GM23338 (cell line): Measurements from ENCODE around the gene S100A8. TPM values are rescaled to one million over a fixed set of nuclear protein-coding genes. Genes with fewer than 3 reads are reported as not detected.

Experiments
- ATAC-seq: fragments of 200-7000 bp; cut with Tn5 transposase; 3 replicates; pipeline ENCODE4 v1.9.1; 2020
- DNase-seq: peaks from one replicate; pipeline ENCODE4 v3.0.0-alpha.2; 2015; ENCODE audit warnings: low spot score
- H2AFZ ChIP-seq: fragments of 200-600 bp; sonication (generic); 2 replicates; pipeline ENCODE4 v1.8.0; 2016; ENCODE audit warnings: antibody characterized with exemption, mild to moderate bottlenecking, moderate library complexity
- H3F3A ChIP-seq: fragments of 200-600 bp; sonication (generic); replicated peaks from 2 replicates; pipeline ENCODE4 v1.8.0; 2017; ENCODE audit warnings: antibody characterized with exemption, mixed run types, low read depth
- H3K27ac ChIP-seq: fragments of 200-600 bp; sonication (generic); 2 replicates; pipeline ENCODE4 v1.6.1; 2016; ENCODE audit warnings: low read depth
- H3K27me3 ChIP-seq: fragments of 200-600 bp; sonication (generic); 2 replicates; pipeline ENCODE4 v1.8.0; 2016; ENCODE audit warnings: mild to moderate bottlenecking, mixed run types, moderate library complexity; ENCODE audit not compliant: insufficient read depth
- H3K36me3 ChIP-seq: fragments of 200-600 bp; sonication (generic); 2 replicates; pipeline ENCODE4 v1.8.0; 2016; ENCODE audit warnings: mild to moderate bottlenecking; ENCODE audit not compliant: insufficient read depth
- H3K4me1 ChIP-seq: fragments of 200-600 bp; sonication (generic); 2 replicates; pipeline ENCODE4 v1.8.0; 2016; ENCODE audit warnings: mild to moderate bottlenecking, moderate library complexity; ENCODE audit not compliant: insufficient read depth
- H3K4me2 ChIP-seq: fragments of 200-600 bp; sonication (generic); 2 replicates; pipeline ENCODE4 v1.7.1; 2017; ENCODE audit warnings: mixed run types
- H3K4me3 ChIP-seq: fragments of 200-600 bp; sonication (generic); 2 replicates; pipeline ENCODE4 v1.6.1; 2016; ENCODE audit warnings: mixed run types
- H3K79me2 ChIP-seq: fragments of 200-600 bp; sonication (generic); replicated peaks from 2 replicates; pipeline ENCODE4 v1.8.0; 2017; ENCODE audit warnings: mild to moderate bottlenecking; ENCODE audit not compliant: insufficient read depth
- H3K9me2 ChIP-seq: fragments of 200-600 bp; sonication (generic); 2 replicates; pipeline ENCODE4 v1.8.0; 2017; ENCODE audit not compliant: insufficient read depth
- H4K20me1 ChIP-seq: fragments of 200-600 bp; sonication (generic); replicated peaks from 2 replicates; pipeline ENCODE4 v1.8.0; 2017; ENCODE audit warnings: mild to moderate bottlenecking; ENCODE audit not compliant: insufficient read depth
- H3K27ac Mint-ChIP-seq: 2 replicates; pipeline ENCODE4 v1.8.0; 2020; ENCODE audit warnings: inconsistent platforms, mild to moderate bottlenecking, moderate library complexity, mixed read lengths
- H3K27me3 Mint-ChIP-seq: 3 replicates; pipeline ENCODE4 v1.8.0; 2022; ENCODE audit warnings: low read depth, mild to moderate bottlenecking, moderate library complexity, mixed read lengths, inconsistent platforms; ENCODE audit not compliant: insufficient read depth, poor library complexity
- H3K36me3 Mint-ChIP-seq: 3 replicates; pipeline ENCODE4 v1.8.0; 2021; ENCODE audit warnings: low read depth, mild to moderate bottlenecking, inconsistent platforms, moderate library complexity, mixed read lengths
- H3K4me1 Mint-ChIP-seq: 3 replicates; pipeline ENCODE4 v1.8.0; 2020; ENCODE audit warnings: mild to moderate bottlenecking, inconsistent platforms, mixed read lengths
- H3K4me3 Mint-ChIP-seq: 3 replicates; pipeline ENCODE4 v1.8.0; 2021; ENCODE audit warnings: moderate library complexity, mild to moderate bottlenecking, inconsistent platforms, mixed read lengths
- H3K9me3 Mint-ChIP-seq: 3 replicates; pipeline ENCODE4 v1.8.0; 2020; ENCODE audit warnings: moderate library complexity, mild to moderate bottlenecking, inconsistent platforms, mixed read lengths
- EZH2phosphoT487 ChIP-seq: fragments of 200-600 bp; sonication (generic); IDR thresholded peaks from one replicate; pipeline ENCODE4 v1.8.1; 2018; ENCODE audit warnings: antibody characterized with exemption; ENCODE audit not compliant: unreplicated experiment
- ZNF114 ChIP-seq: fragments of 250-450 bp; sonication (Bioruptor Pico); IDR thresholded peaks from 2 replicates; pipeline ENCODE4 v1.5.0; 2020; ENCODE audit warnings: mild to moderate bottlenecking, moderate library complexity
- polyA plus RNA-seq: library from polyadenylated mRNA; unstranded; fragments of >200 nt; fragmentation: Nextera tagmentation; extraction: Ambion mirVana; gene quantifications from 2 replicates; pipeline ENCODE4 v1.2.1, GENCODE V29; 2016
- small RNA-seq: library from RNA; depleted of rRNA; stranded (forward); fragments of <200 nt; gene quantifications from one replicate; pipeline ENCODE3, GENCODE V24; 2014; ENCODE audit warnings: low replicate concordance
- total RNA-seq: library from RNA; depleted of rRNA; stranded (reverse); fragments of >200 nt; shearing (Covaris generic); gene quantifications from 2 replicates; pipeline ENCODE4 v1.2.3, GENCODE V29; 2014; rRNA removed
- TF ChIP-seq, protein P1 (sequence below), 2 experiments: fragments of 200-600 bp in 1 of 2; sonication (generic) in 1 of 2; conservative IDR thresholded peaks; 2 replicates each; pipeline versions ENCODE4 v1.5.1 to v1.6.1; 2016 to 2017; ENCODE audit warnings: antibody characterized with exemption in 2 of 2, low read depth in 2 of 2, mild to moderate bottlenecking in 2 of 2, moderate library complexity in 1 of 2

S100A8 gene
- total and polyA plus RNA-seq, 2 experiments from 2014 or later, result not detected

GRCh38 chr1:153340356-153340755 is 50.5 kb downstream of the S100A8 start:
- no peaks in the 10 kb centered on the region for H3K27me3 ChIP-seq
- no peak overlapping the region for H3K4me2 ChIP-seq
- no peak overlapping the region for H3K27ac Mint-ChIP-seq
- no peaks in the 10 kb centered on the region for H3K36me3 Mint-ChIP-seq
- TF ChIP-seq ZNF114 (CRISPR knock-in tag) (no peak), EZH2phosphoT487 (no peak)
- TF ChIP-seq, protein P1, sequence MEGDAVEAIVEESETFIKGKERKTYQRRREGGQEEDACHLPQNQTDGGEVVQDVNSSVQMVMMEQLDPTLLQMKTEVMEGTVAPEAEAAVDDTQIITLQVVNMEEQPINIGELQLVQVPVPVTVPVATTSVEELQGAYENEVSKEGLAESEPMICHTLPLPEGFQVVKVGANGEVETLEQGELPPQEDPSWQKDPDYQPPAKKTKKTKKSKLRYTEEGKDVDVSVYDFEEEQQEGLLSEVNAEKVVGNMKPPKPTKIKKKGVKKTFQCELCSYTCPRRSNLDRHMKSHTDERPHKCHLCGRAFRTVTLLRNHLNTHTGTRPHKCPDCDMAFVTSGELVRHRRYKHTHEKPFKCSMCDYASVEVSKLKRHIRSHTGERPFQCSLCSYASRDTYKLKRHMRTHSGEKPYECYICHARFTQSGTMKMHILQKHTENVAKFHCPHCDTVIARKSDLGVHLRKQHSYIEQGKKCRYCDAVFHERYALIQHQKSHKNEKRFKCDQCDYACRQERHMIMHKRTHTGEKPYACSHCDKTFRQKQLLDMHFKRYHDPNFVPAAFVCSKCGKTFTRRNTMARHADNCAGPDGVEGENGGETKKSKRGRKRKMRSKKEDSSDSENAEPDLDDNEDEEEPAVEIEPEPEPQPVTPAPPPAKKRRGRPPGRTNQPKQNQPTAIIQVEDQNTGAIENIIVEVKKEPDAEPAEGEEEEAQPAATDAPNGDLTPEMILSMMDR (conservative IDR thresholded peaks at IDR 0.05; ENCODE audit: low read depth in 2 of 2), result no peak
- ATAC-seq, result no peak
- peaks cover 7% of the 10 kb centered on the region for H3K27me3 Mint-ChIP-seq
- H3K9me2 ChIP-seq, result peaks cover 22% of the 10 kb centered on the region
- H3K4me1 Mint-ChIP-seq, result peaks cover 12% of the 10 kb centered on the region; the same call in 2 of the 3 replicates
- H3K4me3 ChIP-seq, result no peak overlapping the region
- H2AFZ ChIP-seq, result peak overlapping the region; percentile 7; the same call in 1 of the 2 replicates
- no peak overlapping the region for H3K4me3 Mint-ChIP-seq
- no peaks in the 10 kb centered on the region for H3K79me2 ChIP-seq
- no peaks in the 10 kb centered on the region for H3F3A ChIP-seq
- no peak for DNase-seq
- no peaks in the 10 kb centered on the region for H3K9me3 Mint-ChIP-seq
- H3K27ac ChIP-seq, result no peak overlapping the region
- no peaks in the 10 kb centered on the region for H3K36me3 ChIP-seq
- H3K4me1 ChIP-seq, result no peaks in the 10 kb centered on the region
- H4K20me1 ChIP-seq, result no peaks in the 10 kb centered on the region

Small RNA genes lying within 50 kb of the gene (small RNA-seq; reads per million reads assigned to genes)
- not detected for gene S100A15A

Other genes with a start within 250 kb of the S100A8 start
- not detected in 2 replicates for gene SPRR2G, start 240.2 kb downstream of the S100A8 start, total RNA-seq
- gene SPRR2G, start 240.2 kb downstream of the S100A8 start, polyA plus RNA-seq, result not detected in 2 replicates
- not detected in 2 replicates for gene LELP1, start 187.6 kb downstream of the S100A8 start, total RNA-seq
- not detected in 2 replicates for gene LELP1, start 187.6 kb downstream of the S100A8 start, polyA plus RNA-seq
- gene PRR9, start 173.5 kb downstream of the S100A8 start, total RNA-seq, result not detected in 2 replicates
- not detected in 2 replicates for gene PRR9, start 173.5 kb downstream of the S100A8 start, polyA plus RNA-seq
- not detected in 2 replicates for gene LORICRIN, start 131.4 kb downstream of the S100A8 start, total RNA-seq
- gene LORICRIN, start 131.4 kb downstream of the S100A8 start, polyA plus RNA-seq, result 0.23 and 0.24 TPM in 2 replicates
- gene PGLYRP3, start 78.1 kb downstream of the S100A8 start, total RNA-seq, result not detected in 2 replicates
- not detected in 2 replicates for gene PGLYRP3, start 78.1 kb downstream of the S100A8 start, polyA plus RNA-seq
- gene PGLYRP4, start 42.2 kb downstream of the S100A8 start, total RNA-seq, result not detected in 2 replicates
- not detected in 2 replicates for gene PGLYRP4, start 42.2 kb downstream of the S100A8 start, polyA plus RNA-seq
- not detected in 2 replicates for gene S100A9, start 33.2 kb downstream of the S100A8 start, total RNA-seq
- gene S100A9, start 33.2 kb downstream of the S100A8 start, polyA plus RNA-seq, result not detected in 2 replicates
- not detected in 2 replicates for gene S100A12, start 15.5 kb downstream of the S100A8 start, total RNA-seq
- not detected in 2 replicates for gene S100A12, start 15.5 kb downstream of the S100A8 start, polyA plus RNA-seq
- gene S100A7A, start 25.4 kb upstream of the S100A8 start, total RNA-seq, result not detected in 2 replicates
- gene S100A7A, start 25.4 kb upstream of the S100A8 start, polyA plus RNA-seq, result not detected in 2 replicates
- gene S100A7, start 69.6 kb upstream of the S100A8 start, total RNA-seq, result not detected in 2 replicates
- not detected in 2 replicates for gene S100A7, start 69.6 kb upstream of the S100A8 start, polyA plus RNA-seq
- 7.3 and 9.4 TPM in 2 replicates for gene S100A6, start 144.9 kb upstream of the S100A8 start, total RNA-seq
- gene S100A6, start 144.9 kb upstream of the S100A8 start, polyA plus RNA-seq, result 77.5 and 98.0 TPM in 2 replicates
- gene S100A5, start 149.9 kb upstream of the S100A8 start, total RNA-seq, result not detected in 2 replicates
- 0.47 TPM in 1 of 2 replicates, not detected in the other for gene S100A5, start 149.9 kb upstream of the S100A8 start, polyA plus RNA-seq
- gene S100A4, start 154.7 kb upstream of the S100A8 start, total RNA-seq, result 8.2 and 14.2 TPM in 2 replicates
- 34.6 and 36.0 TPM in 2 replicates for gene S100A4, start 154.7 kb upstream of the S100A8 start, polyA plus RNA-seq
- not detected in 2 replicates for gene S100A3, start 158.2 kb upstream of the S100A8 start, total RNA-seq
- not detected in 2 replicates for gene S100A3, start 158.2 kb upstream of the S100A8 start, polyA plus RNA-seq
- 0.66 TPM in 1 of 2 replicates, not detected in the other for gene S100A2, start 174.8 kb upstream of the S100A8 start, total RNA-seq
- 0.89 and 1.1 TPM in 2 replicates for gene S100A2, start 174.8 kb upstream of the S100A8 start, polyA plus RNA-seq
- gene S100A16, start 222.1 kb upstream of the S100A8 start, total RNA-seq, result 10.6 and 20.4 TPM in 2 replicates
- gene S100A16, start 222.1 kb upstream of the S100A8 start, polyA plus RNA-seq, result 10.5 and 13.0 TPM in 2 replicates
- 0.28 TPM in 1 of 2 replicates, not detected in the other for gene S100A14, start 225.3 kb upstream of the S100A8 start, total RNA-seq
- gene S100A14, start 225.3 kb upstream of the S100A8 start, polyA plus RNA-seq, result 0.53 and 0.64 TPM in 2 replicates
- 32.7 and 35.3 TPM in 2 replicates for gene S100A13, start 236.4 kb upstream of the S100A8 start, total RNA-seq
- 165 and 182 TPM in 2 replicates for gene S100A13, start 236.4 kb upstream of the S100A8 start, polyA plus RNA-seq
- gene S100A1, start 237.4 kb upstream of the S100A8 start, total RNA-seq, result 0.66 TPM in 1 of 2 replicates, not detected in the other
- gene S100A1, start 237.4 kb upstream of the S100A8 start, polyA plus RNA-seq, result 0.13 TPM in 1 of 2 replicates, not detected in the other
- 68.9 and 73.4 TPM in 2 replicates for gene CHTOP, start 243.0 kb upstream of the S100A8 start, total RNA-seq
- 86.6 and 97.8 TPM in 2 replicates for gene CHTOP, start 243.0 kb upstream of the S100A8 start, polyA plus RNA-seq